Measurements from ENCODE around the gene COPG2. TPM values are rescaled to one million over a fixed set of nuclear protein-coding genes. Genes with fewer than 3 reads are reported as not detected.

COPG2 gene
- total RNA-seq, 1 donor from 2014 or later = 167 TPM

GRCh38 chr7:130708001-130708400 lies 39.5 kb upstream of the COPG2 start:
- no peak overlapping the region for H3K27ac ChIP-seq
- Mint-ChIP-seq H3K27me3 (ENCODE audit: insufficient read depth, low read depth) (peaks cover 3% of the 10 kb centered on the region), H3K4me1 (peaks cover 3% of the 10 kb centered on the region), H3K4me3 (no peak overlapping the region), H3K9me3 (no peaks in the 10 kb centered on the region), H3K27ac (no peak overlapping the region), H3K36me3 (no peaks in the 10 kb centered on the region)
- no peak for TF ChIP-seq EZH2phosphoT487 (IDR thresholded peaks at IDR 0.05)
- no peak for TF ChIP-seq EZH2 (IDR thresholded peaks at IDR 0.05)
- TF ChIP-seq CTCF (IDR thresholded peaks at IDR 0.05) = no peak
- no peaks in the 10 kb centered on the region for H4K20me1 ChIP-seq (ENCODE audit: low read depth)
- DNase-seq (ENCODE audit: low spot score) = no peak
- no peak overlapping the region for H3K9ac ChIP-seq
- no peaks in the 10 kb centered on the region for H3K4me1 ChIP-seq
- H3K27me3 ChIP-seq = no peaks in the 10 kb centered on the region
- H3K9me3 ChIP-seq (ENCODE audit: low read depth) = no peaks in the 10 kb centered on the region
- H3K79me2 ChIP-seq (ENCODE audit: low read depth) = no peaks in the 10 kb centered on the region
- H3K4me3 ChIP-seq = no peak overlapping the region
- H3K4me2 ChIP-seq = no peak overlapping the region
- no peaks in the 10 kb centered on the region for H3F3A ChIP-seq (ENCODE audit: low read depth)
- no peak overlapping the region for H2AFZ ChIP-seq (replicated peaks)
- no peaks in the 10 kb centered on the region for H3K36me3 ChIP-seq

GRCh38 chr7:130703851-130704250 lies 35.3 kb upstream of the COPG2 start:
- H4K20me1 ChIP-seq (ENCODE audit: low read depth) = no peaks in the 10 kb centered on the region
- H3K27ac ChIP-seq = no peak overlapping the region
- H3K36me3 ChIP-seq = no peaks in the 10 kb centered on the region
- no peaks in the 10 kb centered on the region for H3K79me2 ChIP-seq (ENCODE audit: low read depth)
- H3K9me3 Mint-ChIP-seq = peaks cover 2% of the 10 kb centered on the region
- TF ChIP-seq EZH2phosphoT487 (IDR thresholded peaks at IDR 0.05) = no peak
- no peak for TF ChIP-seq CTCF (IDR thresholded peaks at IDR 0.05)
- no peak for TF ChIP-seq EZH2 (IDR thresholded peaks at IDR 0.05)
- no peak overlapping the region for H3K9ac ChIP-seq
- no peak overlapping the region for H3K27ac Mint-ChIP-seq
- H2AFZ ChIP-seq (replicated peaks) = no peak overlapping the region
- no peaks in the 10 kb centered on the region for H3K4me1 ChIP-seq
- no peaks in the 10 kb centered on the region for H3F3A ChIP-seq (ENCODE audit: low read depth)
- DNase-seq (ENCODE audit: low spot score) = no peak
- H3K4me3 Mint-ChIP-seq = no peak overlapping the region
- no peaks in the 10 kb centered on the region for H3K4me1 Mint-ChIP-seq
- peaks cover 2% of the 10 kb centered on the region for H3K27me3 Mint-ChIP-seq (ENCODE audit: insufficient read depth, low read depth)
- no peak overlapping the region for H3K4me2 ChIP-seq
- H3K27me3 ChIP-seq = no peaks in the 10 kb centered on the region
- H3K36me3 Mint-ChIP-seq = no peaks in the 10 kb centered on the region
- no peak overlapping the region for H3K4me3 ChIP-seq
- H3K9me3 ChIP-seq (ENCODE audit: low read depth) = no peaks in the 10 kb centered on the region

- no peaks in the 10 kb centered on the region for H3K79me2 ChIP-seq (ENCODE audit: low read depth)
- H3K27me3 Mint-ChIP-seq (ENCODE audit: insufficient read depth, low read depth) = peaks cover 2% of the 10 kb centered on the region
- DNase-seq (ENCODE audit: low spot score) = no peak
- H3K4me3 Mint-ChIP-seq = no peak overlapping the region
- no peak overlapping the region for H3K27ac Mint-ChIP-seq
- no peak overlapping the region for H3K4me2 ChIP-seq
- no peak overlapping the region for H3K9ac ChIP-seq
- H3K4me1 Mint-ChIP-seq = no peaks in the 10 kb centered on the region
- H3K27me3 ChIP-seq = no peaks in the 10 kb centered on the region
- H3K9me3 ChIP-seq (ENCODE audit: low read depth) = no peaks in the 10 kb centered on the region
- no peaks in the 10 kb centered on the region for H3K4me1 ChIP-seq
- peaks cover 2% of the 10 kb centered on the region for H3K9me3 Mint-ChIP-seq
- no peak overlapping the region for H2AFZ ChIP-seq (replicated peaks)
- no peaks in the 10 kb centered on the region for H3K36me3 ChIP-seq
- no peak for TF ChIP-seq EZH2phosphoT487 (IDR thresholded peaks at IDR 0.05)
- no peaks in the 10 kb centered on the region for H3K36me3 Mint-ChIP-seq
- H4K20me1 ChIP-seq (ENCODE audit: low read depth) = no peaks in the 10 kb centered on the region
- no peaks in the 10 kb centered on the region for H3F3A ChIP-seq (ENCODE audit: low read depth)
- H3K27ac ChIP-seq = no peak overlapping the region
- no peak overlapping the region for H3K4me3 ChIP-seq
Measured at GRCh38 chr7:130701650-130702049, 33.1 kb upstream of the COPG2 start.

- H3K36me3 Mint-ChIP-seq = no peaks in the 10 kb centered on the region
- no peak for TF ChIP-seq EZH2 (IDR thresholded peaks at IDR 0.05)
- no peak for DNase-seq (ENCODE audit: low spot score)
- Histone ChIP-seq H4K20me1 (ENCODE audit: low read depth) (no peaks in the 10 kb centered on the region), H3K27ac (no peak overlapping the region), H2AFZ (replicated peaks) (no peak overlapping the region), H3K9me3 (ENCODE audit: low read depth) (no peaks in the 10 kb centered on the region), H3F3A (ENCODE audit: low read depth) (no peaks in the 10 kb centered on the region), H3K4me3 (no peak overlapping the region), H3K79me2 (ENCODE audit: low read depth) (no peaks in the 10 kb centered on the region), H3K4me2 (no peak overlapping the region), H3K4me1 (no peaks in the 10 kb centered on the region), H3K36me3 (no peaks in the 10 kb centered on the region), H3K27me3 (no peaks in the 10 kb centered on the region), H3K9ac (no peak overlapping the region)
- H3K4me3 Mint-ChIP-seq = no peak overlapping the region
- H3K4me1 Mint-ChIP-seq = no peaks in the 10 kb centered on the region
- peaks cover 2% of the 10 kb centered on the region for H3K27me3 Mint-ChIP-seq (ENCODE audit: insufficient read depth, low read depth)
- no peak overlapping the region for H3K27ac Mint-ChIP-seq
- H3K9me3 Mint-ChIP-seq = peaks cover 2% of the 10 kb centered on the region
Measured at GRCh38 chr7:130700760-130701159, 32.2 kb upstream of the COPG2 start.
